Neural progenitor cell (in vitro differentiated cells): ENCODE results near the gene PAPPA2. TPM values are rescaled to one million over a fixed set of nuclear protein-coding genes. Genes with fewer than 3 reads are reported as not detected.

Source experiments
- DNase-seq: peaks from one replicate; pipeline ENCODE4 v3.0.0-alpha.2; 2016; ENCODE audit warnings: low spot score
- H2AFZ ChIP-seq: fragments of 200-600 bp; sonication (generic); replicated peaks from 2 replicates; pipeline ENCODE4 v1.6.1; 2016; ENCODE audit warnings: antibody characterized with exemption
- H3F3A ChIP-seq: fragments of 200-600 bp; sonication (generic); 2 replicates; pipeline ENCODE4 v1.6.1; 2016; ENCODE audit warnings: antibody characterized with exemption, low read depth
- H3K27ac ChIP-seq: fragments of 200-600 bp; sonication (generic); 2 replicates; pipeline ENCODE4 v1.5.1; 2016; ENCODE audit warnings: mild to moderate bottlenecking
- H3K27me3 ChIP-seq: fragments of 200-600 bp; sonication (generic); 2 replicates; pipeline ENCODE4 v1.6.1; 2016; ENCODE audit warnings: mild to moderate bottlenecking, moderate library complexity
- H3K36me3 ChIP-seq: fragments of 200-600 bp; sonication (generic); 2 replicates; pipeline ENCODE4 v1.5.1; 2016
- H3K4me1 ChIP-seq: fragments of 200-600 bp; sonication (generic); 2 replicates; pipeline ENCODE4 v1.6.1; 2016; ENCODE audit warnings: mixed run types
- H3K4me2 ChIP-seq: fragments of 200-600 bp; sonication (generic); 2 replicates; pipeline ENCODE4 v1.6.1; 2016
- H3K4me3 ChIP-seq: fragments of 200-600 bp; sonication (generic); 2 replicates; pipeline ENCODE4 v1.5.1; 2016
- H3K79me2 ChIP-seq: fragments of 200-600 bp; sonication (generic); 2 replicates; pipeline ENCODE4 v1.6.1; 2016; ENCODE audit warnings: low read depth
- H3K9ac ChIP-seq: fragments of 200-600 bp; sonication (generic); 2 replicates; pipeline ENCODE4 v1.6.1; 2016
- H3K9me3 ChIP-seq: fragments of 200-600 bp; sonication (generic); 2 replicates; pipeline ENCODE4 v1.5.1; 2016; ENCODE audit warnings: low read depth
- H4K20me1 ChIP-seq: fragments of 200-600 bp; sonication (generic); 2 replicates; pipeline ENCODE4 v1.6.1; 2016; ENCODE audit warnings: low read depth
- H3K27ac Mint-ChIP-seq: 3 replicates; pipeline ENCODE4 v1.8.0; 2021; ENCODE audit warnings: mixed read lengths
- H3K27me3 Mint-ChIP-seq: 2 replicates; pipeline ENCODE4 v1.8.0; 2022; ENCODE audit warnings: low read depth, mild to moderate bottlenecking, inconsistent platforms, moderate library complexity, mixed read lengths; ENCODE audit not compliant: insufficient read depth
- H3K36me3 Mint-ChIP-seq: 3 replicates; pipeline ENCODE4 v1.8.0; 2021; ENCODE audit warnings: mixed read lengths
- H3K4me1 Mint-ChIP-seq: 3 replicates; pipeline ENCODE4 v1.8.0; 2021; ENCODE audit warnings: mixed read lengths
- H3K4me3 Mint-ChIP-seq: 3 replicates; pipeline ENCODE4 v1.8.0; 2021; ENCODE audit warnings: mild to moderate bottlenecking, moderate library complexity, mixed read lengths
- H3K9me3 Mint-ChIP-seq: 3 replicates; pipeline ENCODE4 v1.8.0; 2020; ENCODE audit warnings: mixed read lengths
- EZH2 ChIP-seq: fragments of 200-600 bp; sonication (generic); IDR thresholded peaks from 2 replicates; pipeline ENCODE4 v1.6.1; 2017; ENCODE audit warnings: antibody characterized with exemption, mild to moderate bottlenecking, moderate library complexity
- EZH2phosphoT487 ChIP-seq: fragments of 200-600 bp; sonication (generic); IDR thresholded peaks from 2 replicates; pipeline ENCODE4 v1.6.1; 2017; ENCODE audit warnings: antibody characterized with exemption
- total RNA-seq: library from RNA; depleted of rRNA; stranded (reverse); fragments of >200 nt; gene quantifications from 2 replicates; pipeline ENCODE4 v1.2.3, GENCODE V29; 2015; ENCODE audit warnings: low replicate concordance
- TF ChIP-seq, protein P1 (sequence below): fragments of 200-600 bp; sonication (generic); IDR thresholded peaks from 2 replicates; pipeline ENCODE4 v1.5.1; 2017; ENCODE audit warnings: antibody characterized with exemption, mild to moderate bottlenecking

Gene PAPPA2
- total RNA-seq, 1 donor from 2014 or later = 0.17 TPM

DNA sequence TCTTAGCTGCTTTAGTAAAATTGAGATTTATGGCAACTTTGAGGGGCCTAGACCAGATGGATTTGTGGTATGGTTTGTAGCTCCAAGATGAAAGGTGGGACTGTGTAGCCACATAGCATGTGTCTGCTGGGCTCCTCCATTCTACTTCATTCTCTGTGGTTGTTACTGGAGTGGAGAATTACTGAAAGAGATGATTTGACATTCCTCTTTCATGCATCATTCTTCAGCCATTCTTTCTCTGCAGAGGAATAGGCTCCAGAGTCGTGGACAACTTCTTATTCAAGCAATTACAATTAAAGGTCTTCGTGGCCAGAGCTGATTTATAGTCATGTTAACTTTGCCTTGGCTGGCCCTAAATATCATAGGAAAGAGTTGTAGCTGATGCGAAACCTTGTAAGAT, 328.9 kb downstream of the PAPPA2 start:
- Mint-ChIP-seq H3K27me3 (no peaks in the 10 kb centered on the region), H3K4me3 (no peak overlapping the region), H3K36me3 (no peaks in the 10 kb centered on the region), H3K4me1 (peaks cover under 1% of the 10 kb centered on the region), H3K27ac (no peak overlapping the region), H3K9me3 (no peaks in the 10 kb centered on the region)
- H3K27me3 ChIP-seq = no peaks in the 10 kb centered on the region
- no peaks in the 10 kb centered on the region for H3K36me3 ChIP-seq
- no peak overlapping the region for H3K4me2 ChIP-seq
- H3K9ac ChIP-seq = no peak overlapping the region
- DNase-seq = no peak
- H2AFZ ChIP-seq = no peak overlapping the region
- no peak overlapping the region for H3K27ac ChIP-seq
- no peaks in the 10 kb centered on the region for H3K79me2 ChIP-seq
- H3K4me1 ChIP-seq = no peaks in the 10 kb centered on the region
- H3K9me3 ChIP-seq = no peaks in the 10 kb centered on the region
- H3F3A ChIP-seq = no peaks in the 10 kb centered on the region
- H4K20me1 ChIP-seq = no peaks in the 10 kb centered on the region
- TF ChIP-seq EZH2 (no peak), EZH2phosphoT487 (no peak)
- TF ChIP-seq, protein P1, sequence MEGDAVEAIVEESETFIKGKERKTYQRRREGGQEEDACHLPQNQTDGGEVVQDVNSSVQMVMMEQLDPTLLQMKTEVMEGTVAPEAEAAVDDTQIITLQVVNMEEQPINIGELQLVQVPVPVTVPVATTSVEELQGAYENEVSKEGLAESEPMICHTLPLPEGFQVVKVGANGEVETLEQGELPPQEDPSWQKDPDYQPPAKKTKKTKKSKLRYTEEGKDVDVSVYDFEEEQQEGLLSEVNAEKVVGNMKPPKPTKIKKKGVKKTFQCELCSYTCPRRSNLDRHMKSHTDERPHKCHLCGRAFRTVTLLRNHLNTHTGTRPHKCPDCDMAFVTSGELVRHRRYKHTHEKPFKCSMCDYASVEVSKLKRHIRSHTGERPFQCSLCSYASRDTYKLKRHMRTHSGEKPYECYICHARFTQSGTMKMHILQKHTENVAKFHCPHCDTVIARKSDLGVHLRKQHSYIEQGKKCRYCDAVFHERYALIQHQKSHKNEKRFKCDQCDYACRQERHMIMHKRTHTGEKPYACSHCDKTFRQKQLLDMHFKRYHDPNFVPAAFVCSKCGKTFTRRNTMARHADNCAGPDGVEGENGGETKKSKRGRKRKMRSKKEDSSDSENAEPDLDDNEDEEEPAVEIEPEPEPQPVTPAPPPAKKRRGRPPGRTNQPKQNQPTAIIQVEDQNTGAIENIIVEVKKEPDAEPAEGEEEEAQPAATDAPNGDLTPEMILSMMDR = no peak
- no peak overlapping the region for H3K4me3 ChIP-seq

DNA sequence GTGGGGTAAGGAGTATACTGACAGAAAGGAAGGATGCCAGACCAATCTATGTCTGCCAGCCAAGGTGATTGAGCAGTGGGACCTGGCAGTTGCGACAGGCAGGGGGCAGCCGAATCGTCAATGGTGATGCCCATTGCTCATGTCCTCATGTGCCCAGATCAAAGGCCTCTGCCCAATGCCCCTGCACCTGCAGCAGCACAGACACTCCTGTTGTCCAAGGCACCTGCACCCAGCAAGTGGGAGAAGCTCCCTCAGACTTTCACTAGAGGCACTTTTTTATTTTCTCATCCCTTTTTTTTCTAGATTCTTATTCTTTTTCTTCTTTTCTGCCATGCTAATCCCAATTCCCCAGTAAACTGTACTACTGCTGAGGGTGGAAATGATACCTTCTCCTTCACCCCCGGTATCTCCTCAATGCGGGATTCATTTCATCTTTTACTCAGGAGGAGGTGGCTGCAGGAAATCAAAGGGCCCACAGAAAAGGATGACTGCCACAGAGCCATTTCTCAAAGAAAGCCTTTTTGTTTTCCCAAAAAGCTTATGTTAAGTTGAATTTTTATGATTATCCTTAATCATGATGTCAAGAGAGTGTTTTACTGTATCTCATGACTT, 332.0 kb downstream of the PAPPA2 start:
- Histone ChIP-seq H3K9me3 (no peaks in the 10 kb centered on the region), H3K27ac (no peak overlapping the region), H3K4me2 (no peak overlapping the region), H2AFZ (no peak overlapping the region), H3F3A (no peaks in the 10 kb centered on the region), H3K4me3 (no peak overlapping the region), H3K36me3 (no peaks in the 10 kb centered on the region), H3K27me3 (no peaks in the 10 kb centered on the region), H3K4me1 (no peaks in the 10 kb centered on the region), H4K20me1 (no peaks in the 10 kb centered on the region), H3K79me2 (no peaks in the 10 kb centered on the region), H3K9ac (no peak overlapping the region)
- H3K4me1 Mint-ChIP-seq = no peaks in the 10 kb centered on the region
- H3K4me3 Mint-ChIP-seq = no peak overlapping the region
- no peaks in the 10 kb centered on the region for H3K9me3 Mint-ChIP-seq
- no peak for DNase-seq
- TF ChIP-seq, protein P1 = no peak
- TF ChIP-seq EZH2phosphoT487 (no peak), EZH2 (no peak)
- H3K27ac Mint-ChIP-seq = no peak overlapping the region
- H3K36me3 Mint-ChIP-seq = no peaks in the 10 kb centered on the region
- no peaks in the 10 kb centered on the region for H3K27me3 Mint-ChIP-seq

DNA sequence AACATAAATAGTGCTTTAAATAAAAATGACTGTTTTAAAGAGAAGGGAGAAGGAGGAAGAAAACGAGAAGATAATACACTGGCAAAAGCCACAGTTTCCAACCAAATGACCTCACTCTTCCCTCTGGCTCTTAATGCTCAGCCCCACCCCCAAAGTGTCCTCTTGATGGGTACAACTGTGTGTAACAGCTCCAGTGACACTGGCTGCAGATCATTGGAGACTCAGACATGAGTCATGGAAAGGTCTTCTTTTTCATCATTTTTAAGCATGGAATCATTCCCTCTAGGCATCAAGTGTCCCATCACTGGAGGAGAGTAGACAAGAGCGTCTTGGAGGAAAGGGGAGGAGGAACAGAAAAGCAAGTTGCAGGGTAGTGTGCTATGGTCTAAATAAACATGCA, 333.0 kb downstream of the PAPPA2 start:
- Histone ChIP-seq H2AFZ (no peak overlapping the region), H3K9me3 (no peaks in the 10 kb centered on the region), H3K36me3 (no peaks in the 10 kb centered on the region), H3K9ac (no peak overlapping the region), H4K20me1 (no peaks in the 10 kb centered on the region), H3K27ac (no peak overlapping the region), H3K79me2 (no peaks in the 10 kb centered on the region), H3F3A (no peaks in the 10 kb centered on the region), H3K4me3 (no peak overlapping the region), H3K4me1 (no peaks in the 10 kb centered on the region), H3K4me2 (no peak overlapping the region), H3K27me3 (no peaks in the 10 kb centered on the region)
- H3K36me3 Mint-ChIP-seq = no peaks in the 10 kb centered on the region
- H3K4me1 Mint-ChIP-seq = peaks cover 4% of the 10 kb centered on the region
- H3K27me3 Mint-ChIP-seq = peaks cover under 1% of the 10 kb centered on the region
- no peak overlapping the region for H3K27ac Mint-ChIP-seq
- no peak for TF ChIP-seq EZH2phosphoT487
- TF ChIP-seq, protein P1 = no peak
- TF ChIP-seq EZH2 = no peak
- no peak overlapping the region for H3K4me3 Mint-ChIP-seq
- H3K9me3 Mint-ChIP-seq = no peaks in the 10 kb centered on the region
- no peak for DNase-seq
